Measurements from ENCODE around the gene MAP4K5.

MAP4K5 gene

DNA sequence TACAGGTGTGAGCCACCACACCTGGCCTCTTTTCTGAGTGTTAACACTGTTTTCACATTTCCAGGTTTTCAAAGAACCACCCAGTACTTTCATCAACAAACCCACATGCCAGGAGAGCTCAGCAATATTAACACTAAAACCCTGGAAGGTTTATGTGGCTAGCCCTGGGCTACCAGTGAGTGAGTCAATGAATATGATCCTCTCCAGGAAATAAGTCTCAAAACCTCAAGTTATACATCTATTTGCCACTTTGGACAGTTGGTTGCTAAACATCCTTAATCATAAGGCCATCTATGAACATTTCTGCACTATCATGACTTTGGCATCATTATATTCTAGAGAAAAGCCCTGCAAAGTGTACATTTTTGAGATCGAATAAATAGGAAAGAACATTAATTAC, 129.4 kb downstream of the MAP4K5 start:
- no peaks in the 10 kb centered on the region for H3K27me3 ChIP-seq (ENCODE audit: control insufficient read depth in 1 of 2, insufficient read depth in 2 of 2, low read length in 2 of 2)

DNA sequence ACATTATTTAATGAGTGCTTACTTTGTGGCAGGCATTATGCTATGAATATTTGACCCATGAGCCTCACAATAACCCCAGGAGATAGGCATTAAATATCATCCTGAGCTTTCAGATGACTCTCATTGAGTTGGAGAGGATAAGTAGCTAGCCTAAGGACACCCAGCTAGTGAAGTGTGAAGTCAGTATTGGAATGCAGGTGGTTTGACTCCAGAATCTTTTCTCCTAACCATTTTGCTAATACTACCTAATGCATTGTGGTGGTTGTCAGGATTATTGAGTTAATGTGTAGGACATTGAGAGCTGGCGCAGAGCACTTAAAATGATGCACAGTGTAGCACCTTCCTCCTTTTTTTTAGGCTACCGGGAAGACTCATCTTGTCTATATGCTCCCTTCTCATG, 131.9 kb downstream of the MAP4K5 start:
- Histone ChIP-seq H3K27ac (ENCODE audit: low read length) (no peak overlapping the region), H3K4me1 (ENCODE audit: control insufficient read depth, insufficient read depth, low read length) (peaks cover 19% of the 10 kb centered on the region), H3K36me3 (ENCODE audit: control insufficient read depth in 2 of 2, insufficient read depth in 2 of 2, low read length in 2 of 2) (no peaks in the 10 kb centered on the region), H3K9ac (ENCODE audit: low read length in 2 of 2) (no peak overlapping the region), H3K9me3 (ENCODE audit: control insufficient read depth in 2 of 2, low read length in 2 of 2) (no peaks in the 10 kb centered on the region), H3K4me3 (ENCODE audit: low read length in 2 of 2) (no peak overlapping the region), H3K27me3 (ENCODE audit: control insufficient read depth in 1 of 2, insufficient read depth in 2 of 2, low read length in 2 of 2) (no peaks in the 10 kb centered on the region)

More for the DNA sequence above, 129.4 kb downstream of the MAP4K5 start:
- Histone ChIP-seq H3K27ac (ENCODE audit: low read length) (no peak overlapping the region), H3K4me3 (ENCODE audit: low read length in 2 of 2) (no peak overlapping the region), H3K9ac (ENCODE audit: low read length in 2 of 2) (no peak overlapping the region), H3K4me1 (ENCODE audit: control insufficient read depth, insufficient read depth, low read length) (peaks cover 6% of the 10 kb centered on the region), H3K36me3 (ENCODE audit: control insufficient read depth in 2 of 2, insufficient read depth in 2 of 2, low read length in 2 of 2) (no peaks in the 10 kb centered on the region), H3K9me3 (ENCODE audit: control insufficient read depth in 2 of 2, low read length in 2 of 2) (no peaks in the 10 kb centered on the region)

DNA sequence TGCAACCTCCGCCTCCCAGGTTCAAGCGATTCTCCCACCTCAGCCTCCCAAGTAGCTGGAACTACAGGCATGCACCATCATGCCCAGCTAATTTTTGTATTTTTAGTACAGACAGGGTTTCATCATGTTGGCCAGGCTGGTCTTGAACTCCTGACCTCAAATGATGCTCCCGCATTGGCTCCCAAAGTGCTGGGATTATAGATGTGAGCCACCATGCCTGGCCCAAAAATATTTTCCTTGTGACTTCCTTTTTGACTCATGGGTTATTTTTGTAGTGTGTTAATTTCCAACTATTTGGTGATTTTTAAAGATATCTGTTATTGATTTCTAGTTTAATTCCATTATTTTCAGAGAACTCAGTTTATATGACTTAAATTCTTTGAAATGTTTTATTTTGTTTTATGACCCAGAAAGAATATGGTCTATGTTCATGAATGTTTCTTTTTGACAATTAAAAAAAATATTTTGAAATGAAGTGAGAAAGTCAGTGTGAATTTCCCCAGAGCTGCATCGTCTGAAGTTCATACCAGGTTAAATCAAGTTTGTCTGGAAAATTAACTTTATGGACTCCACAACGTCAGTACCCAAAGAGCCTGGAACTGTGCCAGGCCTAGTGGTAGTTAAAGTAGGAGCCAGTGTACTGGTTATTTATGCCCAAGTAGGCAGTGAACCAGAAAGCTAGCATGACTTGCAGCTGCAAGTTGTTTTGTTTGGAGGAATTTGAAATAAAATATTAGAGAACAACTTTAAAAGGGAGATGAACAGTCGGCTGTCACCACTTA, 132.9 kb downstream of the MAP4K5 start:
- Histone ChIP-seq H3K9ac (ENCODE audit: low read length in 2 of 2) (no peak overlapping the region), H3K4me3 (ENCODE audit: low read length in 2 of 2) (no peak overlapping the region), H3K36me3 (ENCODE audit: control insufficient read depth in 2 of 2, insufficient read depth in 2 of 2, low read length in 2 of 2) (no peaks in the 10 kb centered on the region), H3K4me1 (ENCODE audit: control insufficient read depth, insufficient read depth, low read length) (peaks cover 20% of the 10 kb centered on the region), H3K27me3 (ENCODE audit: control insufficient read depth in 1 of 2, insufficient read depth in 2 of 2, low read length in 2 of 2) (no peaks in the 10 kb centered on the region), H3K27ac (ENCODE audit: low read length) (no peak overlapping the region), H3K9me3 (ENCODE audit: control insufficient read depth in 2 of 2, low read length in 2 of 2) (no peaks in the 10 kb centered on the region)

DNA sequence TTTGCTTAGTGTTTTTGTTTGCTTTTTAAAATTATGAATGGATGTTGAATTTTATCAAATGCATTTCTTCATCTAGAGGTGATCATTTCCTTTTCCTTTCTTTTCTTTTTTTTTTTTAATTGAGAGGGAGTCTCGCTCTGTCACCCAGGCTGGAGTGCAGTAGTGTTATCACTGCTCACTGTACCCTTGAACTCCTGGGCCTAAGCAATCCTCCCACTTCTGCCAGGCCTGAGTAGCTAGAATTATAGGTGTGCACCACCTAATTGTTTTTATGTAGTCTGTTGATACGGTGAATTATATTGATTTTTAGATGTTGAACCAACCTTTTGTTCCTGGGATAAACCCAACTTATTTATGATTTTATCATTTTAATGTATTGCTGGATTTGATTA, 134.2 kb downstream of the MAP4K5 start:
- Histone ChIP-seq H3K27ac (ENCODE audit: low read length) (no peak overlapping the region), H3K4me1 (ENCODE audit: control insufficient read depth, insufficient read depth, low read length) (peaks cover 20% of the 10 kb centered on the region), H3K27me3 (ENCODE audit: control insufficient read depth in 1 of 2, insufficient read depth in 2 of 2, low read length in 2 of 2) (no peaks in the 10 kb centered on the region), H3K9ac (ENCODE audit: low read length in 2 of 2) (no peak overlapping the region), H3K4me3 (ENCODE audit: low read length in 2 of 2) (no peak overlapping the region), H3K9me3 (ENCODE audit: control insufficient read depth in 2 of 2, low read length in 2 of 2) (no peaks in the 10 kb centered on the region), H3K36me3 (ENCODE audit: control insufficient read depth in 2 of 2, insufficient read depth in 2 of 2, low read length in 2 of 2) (no peaks in the 10 kb centered on the region)

DNA sequence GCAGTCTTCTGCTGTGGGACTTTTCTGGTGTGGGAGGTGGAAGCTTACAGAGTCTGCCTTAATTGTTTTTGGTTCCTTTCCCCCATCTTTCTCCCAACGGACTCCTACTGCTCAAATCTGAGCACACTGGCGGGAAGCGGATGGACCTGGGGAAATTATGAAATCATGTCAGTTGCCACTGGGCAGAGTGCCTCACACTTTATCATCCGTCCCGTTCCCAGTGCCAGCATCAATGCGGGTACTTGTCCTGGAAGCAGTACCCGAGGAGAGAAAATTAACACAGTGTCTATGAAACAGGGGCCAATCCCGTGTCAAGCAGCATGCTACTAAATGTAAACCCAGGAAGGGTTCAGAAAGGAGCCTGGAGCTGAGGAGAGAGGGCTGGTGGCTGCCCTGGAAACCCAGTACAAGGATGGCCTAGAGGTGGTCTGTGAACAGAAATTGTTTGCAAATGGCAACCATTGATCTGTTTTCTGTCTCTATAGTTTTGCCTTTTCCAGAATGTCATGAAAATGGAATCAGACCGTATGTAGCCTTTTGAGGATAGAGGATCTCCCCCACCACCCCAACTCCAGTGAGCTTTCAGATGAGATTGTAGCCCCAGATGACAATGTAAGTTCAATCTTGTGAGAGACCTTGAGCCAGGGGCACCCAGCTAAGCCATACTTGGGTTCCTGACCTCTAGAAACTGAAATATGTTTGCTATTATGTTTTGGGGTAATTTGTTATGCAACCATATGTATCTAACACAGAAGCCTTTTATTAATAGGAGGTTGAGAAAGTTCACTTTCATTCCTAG, 134.8 kb downstream of the MAP4K5 start:
- Histone ChIP-seq H3K9me3 (ENCODE audit: control insufficient read depth in 2 of 2, low read length in 2 of 2) (no peaks in the 10 kb centered on the region), H3K36me3 (ENCODE audit: control insufficient read depth in 2 of 2, insufficient read depth in 2 of 2, low read length in 2 of 2) (no peaks in the 10 kb centered on the region), H3K9ac (ENCODE audit: low read length in 2 of 2) (peak overlapping the region; percentile 68 to 82), H3K27me3 (ENCODE audit: control insufficient read depth in 1 of 2, insufficient read depth in 2 of 2, low read length in 2 of 2) (no peaks in the 10 kb centered on the region), H3K4me1 (ENCODE audit: control insufficient read depth, insufficient read depth, low read length) (peaks cover 20% of the 10 kb centered on the region), H3K4me3 (ENCODE audit: low read length in 2 of 2) (peak overlapping the region; percentile 86 to 98), H3K27ac (ENCODE audit: low read length) (peak overlapping the region; percentile 64)

DNA sequence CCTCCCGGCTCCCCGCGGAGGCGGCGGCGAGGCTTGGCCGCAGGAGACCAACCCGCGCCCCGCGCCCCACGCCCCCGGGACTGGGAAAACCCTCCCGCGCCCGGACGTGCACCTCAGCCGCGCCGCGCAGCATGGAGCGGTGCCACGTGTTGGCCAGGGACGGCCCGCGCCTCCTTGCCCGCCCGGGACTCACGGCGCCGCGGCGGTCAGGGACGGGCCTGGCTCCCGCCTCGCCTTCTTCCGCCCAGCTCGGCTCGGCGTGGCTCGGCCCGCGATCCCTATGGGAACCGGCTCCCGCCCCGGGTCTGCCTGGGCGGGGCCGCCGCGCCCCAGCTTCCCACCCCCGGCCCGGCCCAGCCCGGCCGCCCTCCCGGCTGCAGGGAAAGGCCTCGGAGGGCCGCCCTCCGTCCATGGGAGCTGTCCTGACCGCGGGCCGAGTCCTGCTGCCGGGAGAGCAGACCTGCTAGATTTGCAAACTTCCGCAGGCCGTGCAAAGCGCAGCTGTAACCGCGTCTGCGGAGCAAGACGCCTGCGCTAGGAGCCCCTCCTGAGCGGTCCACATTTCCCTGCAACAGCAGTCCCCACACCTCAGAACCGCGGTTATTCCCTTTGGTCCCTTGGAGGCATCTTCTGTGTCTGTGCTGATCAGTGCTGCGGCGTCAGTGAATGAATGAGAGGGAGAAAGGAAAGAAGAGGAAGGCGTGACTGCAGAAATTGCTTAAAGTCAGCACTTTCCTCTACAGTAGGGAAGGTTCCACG, 135.6 kb downstream of the MAP4K5 start, which contains the start of gene CDKL1:
TSS of gene CDKL1 (minus strand) at position 251 of the 759 bp plus-strand sequence. CDS start 1,013 bp downstream, outside the sequence.
- H3K9ac ChIP-seq (ENCODE audit: low read length in 2 of 2), result peak within 1 kb of the TSS; percentile 79 to 82
- peak within 1 kb of the TSS; percentile 64 for H3K27ac ChIP-seq (ENCODE audit: low read length)

DNA sequence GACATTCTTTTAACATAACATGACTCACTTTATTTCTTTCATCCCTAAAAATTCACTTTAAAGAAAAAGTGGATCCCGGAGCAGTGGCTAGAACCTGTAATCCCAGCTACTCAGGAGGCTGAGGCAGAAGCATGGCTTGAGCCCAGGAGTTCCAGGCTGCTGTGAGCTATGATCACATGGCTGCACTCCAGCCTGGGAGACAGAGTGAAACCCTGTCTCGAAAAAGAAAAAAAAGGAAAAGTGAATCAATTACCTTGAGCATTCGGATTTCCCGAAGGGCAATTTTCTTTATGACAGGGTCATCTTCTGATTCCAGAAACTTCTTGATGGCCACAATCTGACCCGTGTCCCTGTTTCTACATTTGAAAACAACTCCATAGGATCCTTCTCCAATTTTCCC, 136.9 kb downstream of the MAP4K5 start:
- Histone ChIP-seq H3K4me3 (ENCODE audit: low read length in 2 of 2) (peak overlapping the region; percentile 86 to 98), H3K4me1 (ENCODE audit: control insufficient read depth, insufficient read depth, low read length) (peaks cover 20% of the 10 kb centered on the region), H3K27ac (ENCODE audit: low read length) (no peak overlapping the region), H3K36me3 (ENCODE audit: control insufficient read depth in 2 of 2, insufficient read depth in 2 of 2, low read length in 2 of 2) (no peaks in the 10 kb centered on the region), H3K27me3 (ENCODE audit: control insufficient read depth in 1 of 2, insufficient read depth in 2 of 2, low read length in 2 of 2) (no peaks in the 10 kb centered on the region), H3K9ac (ENCODE audit: low read length in 2 of 2) (peak overlapping the region in 1 of 2 donors; percentile 22), H3K9me3 (ENCODE audit: control insufficient read depth in 2 of 2, low read length in 2 of 2) (no peaks in the 10 kb centered on the region)

More for the DNA sequence above, 135.6 kb downstream of the MAP4K5 start, which contains the start of gene CDKL1:
- H3K9me3 ChIP-seq (ENCODE audit: control insufficient read depth in 2 of 2, low read length in 2 of 2), result no peaks in the 10 kb centered on the region
- peak within 1 kb of the TSS; percentile 86 to 98 for H3K4me3 ChIP-seq (ENCODE audit: low read length in 2 of 2)
- H3K36me3 ChIP-seq (ENCODE audit: control insufficient read depth in 2 of 2, insufficient read depth in 2 of 2, low read length in 2 of 2), result no peaks in the 10 kb centered on the region
- no peaks in the 10 kb centered on the region for H3K27me3 ChIP-seq (ENCODE audit: control insufficient read depth in 1 of 2, insufficient read depth in 2 of 2, low read length in 2 of 2)
- H3K4me1 ChIP-seq (ENCODE audit: control insufficient read depth, insufficient read depth, low read length), result peaks cover 20% of the 10 kb centered on the region

DNA sequence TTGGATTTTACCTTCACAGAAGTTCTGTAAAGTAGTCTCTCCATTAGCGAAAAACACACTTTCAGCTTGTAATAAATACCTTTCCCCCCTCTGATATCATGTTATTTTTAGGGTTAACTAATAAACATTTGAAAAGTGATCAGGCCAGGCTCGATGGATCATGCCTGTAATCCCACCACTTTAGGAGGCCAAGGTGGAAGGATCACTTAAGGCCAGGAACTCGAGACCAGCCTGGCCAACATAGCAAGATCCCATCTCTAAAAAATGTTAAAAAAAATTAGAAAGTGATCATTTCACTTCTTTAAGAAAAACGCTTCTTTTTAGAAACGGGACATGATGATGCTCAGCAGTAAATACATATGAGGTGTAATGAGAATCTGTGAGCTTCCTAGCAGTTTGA, 137.7 kb downstream of the MAP4K5 start:
- no peaks in the 10 kb centered on the region for H3K36me3 ChIP-seq (ENCODE audit: control insufficient read depth in 2 of 2, insufficient read depth in 2 of 2, low read length in 2 of 2)
- no peaks in the 10 kb centered on the region for H3K27me3 ChIP-seq (ENCODE audit: control insufficient read depth in 1 of 2, insufficient read depth in 2 of 2, low read length in 2 of 2)
- H3K9me3 ChIP-seq (ENCODE audit: control insufficient read depth in 2 of 2, low read length in 2 of 2), result no peaks in the 10 kb centered on the region
- no peak overlapping the region for H3K4me3 ChIP-seq (ENCODE audit: low read length in 2 of 2)
- no peak overlapping the region for H3K9ac ChIP-seq (ENCODE audit: low read length in 2 of 2)
- peaks cover 16% of the 10 kb centered on the region for H3K4me1 ChIP-seq (ENCODE audit: control insufficient read depth, insufficient read depth, low read length)
- no peak overlapping the region for H3K27ac ChIP-seq (ENCODE audit: low read length)

DNA sequence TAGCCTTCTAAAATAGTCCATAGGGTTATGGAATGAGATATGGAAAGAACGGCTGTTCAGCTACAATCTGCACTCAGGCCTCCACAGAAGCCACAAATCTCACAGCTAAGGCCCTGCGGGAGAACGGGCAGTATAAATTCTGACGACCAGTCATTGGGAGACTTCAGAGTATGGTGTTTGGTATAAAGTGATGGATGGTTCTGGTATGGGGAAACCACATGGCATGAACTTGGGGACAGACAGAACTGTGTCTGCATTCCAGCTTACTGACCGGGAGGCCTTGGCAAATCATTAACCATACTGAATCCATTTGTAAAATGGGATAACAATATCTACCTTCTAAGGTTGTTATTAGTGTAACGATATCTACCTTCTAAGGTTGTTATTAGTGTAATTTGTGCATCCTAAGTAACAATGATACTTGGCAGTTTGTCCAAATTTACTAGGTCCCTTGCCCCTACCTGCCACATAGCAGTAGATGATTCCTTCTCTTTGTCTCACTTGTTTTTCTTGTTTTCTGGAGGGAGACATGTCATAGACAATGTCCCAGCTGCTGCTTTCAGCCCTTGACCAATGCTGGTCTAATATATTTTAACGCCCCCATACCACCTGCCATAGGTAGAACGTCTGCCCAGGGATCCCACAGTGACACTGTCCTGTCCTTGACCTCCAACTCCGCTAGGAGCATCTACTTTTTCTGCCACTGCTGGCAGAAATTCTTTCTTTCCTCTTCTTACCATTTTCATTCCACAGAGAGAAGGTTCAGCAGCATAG, 142.5 kb downstream of the MAP4K5 start:
- no peaks in the 10 kb centered on the region for H3K36me3 ChIP-seq (ENCODE audit: control insufficient read depth in 2 of 2, insufficient read depth in 2 of 2, low read length in 2 of 2)
- H3K4me1 ChIP-seq (ENCODE audit: control insufficient read depth, insufficient read depth, low read length), result no peaks in the 10 kb centered on the region
- no peak overlapping the region for H3K4me3 ChIP-seq (ENCODE audit: low read length in 2 of 2)
- no peaks in the 10 kb centered on the region for H3K27me3 ChIP-seq (ENCODE audit: control insufficient read depth in 1 of 2, insufficient read depth in 2 of 2, low read length in 2 of 2)
- no peak overlapping the region for H3K27ac ChIP-seq (ENCODE audit: low read length)
- no peak overlapping the region for H3K9ac ChIP-seq (ENCODE audit: low read length in 2 of 2)
- no peaks in the 10 kb centered on the region for H3K9me3 ChIP-seq (ENCODE audit: control insufficient read depth in 2 of 2, low read length in 2 of 2)
